ENCODE data around the gene SCFD1. TPM values are rescaled to one million over a fixed set of nuclear protein-coding genes. Genes with fewer than 3 reads are reported as not detected.
"Not testable (repeated sequence)": the region's sequence is repeated elsewhere in the genome, so short reads cannot be mapped to it uniquely, and the experiment has no call there.

Gene SCFD1
- total RNA-seq, 1 experiment from 2014 or later, result 108 TPM

DNA sequence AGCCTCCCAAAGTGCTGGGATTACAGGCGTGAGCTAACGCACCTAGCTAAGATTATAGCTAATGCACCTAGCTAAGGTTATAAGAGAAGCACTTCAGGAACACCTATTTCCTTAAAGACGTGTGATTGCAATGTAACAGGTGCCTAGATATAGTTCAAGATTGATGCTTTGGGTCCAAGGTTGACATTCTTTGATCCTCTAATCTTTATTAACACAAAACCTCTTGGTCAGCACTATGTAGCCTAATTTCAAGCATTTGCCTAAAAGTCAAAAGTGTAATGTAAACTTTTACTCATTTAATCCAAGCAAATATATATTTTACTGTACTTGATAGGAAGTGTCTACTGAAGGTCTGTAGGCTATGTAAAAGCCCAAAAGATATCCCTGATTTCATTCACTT lies 36.5 kb downstream of the SCFD1 start:
- no peak for DNase-seq (ENCODE audit: extremely low read depth, low read depth)

DNA sequence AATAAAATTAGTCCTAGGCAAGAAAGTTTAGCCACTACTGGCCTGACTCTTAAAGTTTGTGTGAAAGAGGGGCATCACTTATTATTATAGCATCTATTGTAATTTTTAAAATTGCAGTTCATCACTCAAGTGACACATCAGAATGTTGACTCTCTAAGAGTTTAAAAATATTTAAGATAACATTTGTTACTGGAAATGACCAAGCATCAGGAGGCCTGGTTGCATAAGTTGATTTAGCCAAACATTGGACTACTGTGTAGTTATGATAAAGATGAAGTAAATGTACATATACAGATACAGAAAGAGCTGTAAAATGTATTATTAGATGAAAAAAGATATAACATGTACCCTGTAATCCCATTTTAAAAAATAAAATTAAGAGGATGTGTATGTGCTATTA lies 47.5 kb downstream of the SCFD1 start:
- DNase-seq (ENCODE audit: extremely low read depth, low read depth), result no peak

DNA sequence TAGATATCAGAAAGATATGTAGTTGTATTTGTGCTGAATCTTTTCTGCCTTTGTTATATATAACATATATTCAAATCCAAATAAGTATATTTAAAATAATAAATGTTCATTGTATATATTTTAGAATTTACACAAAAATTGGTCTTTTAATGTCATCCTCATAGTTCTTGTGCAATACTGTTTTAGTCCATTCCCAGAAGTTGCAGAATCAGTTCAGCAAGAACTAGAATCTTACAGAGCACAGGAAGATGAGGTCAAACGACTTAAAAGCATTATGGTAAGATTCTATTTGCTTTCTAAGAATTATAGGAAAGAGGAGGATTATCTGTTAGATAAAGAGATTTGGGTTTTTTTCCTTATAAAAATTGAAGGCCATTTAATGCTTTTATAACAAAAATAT lies 51.0 kb downstream of the SCFD1 start:
- no peak for DNase-seq (ENCODE audit: extremely low read depth, low read depth)

DNA sequence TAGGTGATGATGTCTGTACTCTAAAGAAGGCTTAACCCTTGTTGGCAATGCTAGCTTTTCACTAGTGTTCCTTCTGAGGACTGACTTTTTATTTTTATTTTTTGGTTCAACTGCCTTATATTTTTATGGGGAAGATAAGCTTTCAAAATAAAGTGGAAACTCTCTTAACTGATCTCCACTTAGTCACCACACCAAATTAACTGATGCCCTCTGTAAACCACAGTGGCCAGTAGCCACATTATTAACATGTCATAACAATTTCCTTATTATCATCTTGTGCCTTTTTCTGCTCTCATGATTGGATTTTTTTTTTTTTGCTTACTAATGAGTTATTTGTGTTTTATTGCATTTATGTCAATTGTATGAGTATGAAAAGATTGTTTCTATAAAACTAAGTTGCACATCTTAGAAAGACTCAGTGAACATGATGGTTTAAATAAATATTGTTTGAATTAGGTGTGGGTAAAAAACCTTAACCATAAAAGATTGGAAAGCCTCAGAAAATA lies 56.9 kb downstream of the SCFD1 start:
- DNase-seq (ENCODE audit: extremely low read depth, low read depth), result no peak

DNA sequence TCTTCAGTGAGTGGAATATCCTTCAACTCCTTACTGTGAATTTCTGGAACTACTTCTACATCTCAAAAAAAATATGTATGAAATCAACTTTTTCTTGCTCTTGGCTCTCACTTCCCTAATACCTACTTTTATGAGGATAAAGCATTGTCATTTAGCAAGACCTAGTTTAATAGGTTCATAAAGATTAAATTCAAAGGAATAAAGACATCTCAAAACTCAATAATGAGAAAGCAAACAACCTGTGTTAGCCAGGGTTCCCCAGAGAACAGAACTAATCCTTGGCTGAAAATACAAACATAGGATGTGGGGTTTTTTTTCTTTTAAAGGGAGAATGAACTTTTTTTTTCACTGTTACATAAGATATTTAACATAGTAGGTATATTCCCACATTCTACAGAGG lies 57.9 kb downstream of the SCFD1 start:
- DNase-seq (ENCODE audit: extremely low read depth, low read depth), result no peak

DNA sequence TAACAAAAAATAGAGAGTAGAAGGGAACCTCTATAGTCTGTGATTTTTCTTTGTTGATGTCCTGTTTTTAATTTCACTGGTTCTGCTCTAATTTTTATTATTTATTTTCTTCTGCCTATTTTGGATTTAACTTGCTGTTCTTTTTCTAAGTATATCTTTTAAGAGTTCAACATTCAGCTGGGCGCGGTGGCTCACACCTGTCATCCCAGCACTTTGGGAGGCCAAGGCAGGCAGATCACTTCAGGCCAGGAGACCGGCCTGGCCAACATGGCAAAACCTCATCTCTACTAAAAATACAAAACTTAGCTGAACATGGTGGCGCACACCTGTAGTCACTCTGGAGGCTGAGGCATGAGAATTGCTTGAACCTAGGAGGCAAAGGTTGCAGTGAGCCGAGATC lies 58.7 kb downstream of the SCFD1 start:
- DNase-seq (ENCODE audit: extremely low read depth, low read depth), result not testable (repeated sequence)

DNA sequence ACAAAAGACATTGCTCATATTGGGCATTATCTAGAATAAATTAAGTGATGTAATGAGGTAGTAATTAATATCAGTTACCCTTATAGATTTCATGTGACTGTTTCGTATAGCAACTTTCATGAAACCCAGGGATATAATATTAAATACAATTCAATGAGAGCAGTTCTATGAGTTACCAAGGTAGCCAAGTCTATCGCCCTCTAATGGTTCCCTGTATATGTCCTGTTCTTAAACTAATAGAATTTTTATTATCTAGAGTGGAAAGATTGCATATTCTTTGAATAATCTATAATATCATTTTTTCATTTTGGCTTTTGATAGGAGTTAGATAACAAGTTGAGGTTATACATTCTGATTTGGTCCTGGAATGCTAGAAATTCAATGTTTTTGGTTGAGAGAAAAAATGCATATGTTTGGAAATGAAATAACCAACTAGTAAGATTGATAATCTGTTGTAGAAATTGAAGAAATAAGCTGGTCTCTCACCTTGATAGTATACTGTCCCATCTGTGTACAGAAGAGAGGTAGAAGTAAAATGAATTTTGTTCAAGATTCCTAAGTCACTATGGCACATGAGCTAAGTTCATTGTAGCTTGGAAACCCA lies 59.7 kb downstream of the SCFD1 start:
- DNase-seq (ENCODE audit: extremely low read depth, low read depth), result no peak

DNA sequence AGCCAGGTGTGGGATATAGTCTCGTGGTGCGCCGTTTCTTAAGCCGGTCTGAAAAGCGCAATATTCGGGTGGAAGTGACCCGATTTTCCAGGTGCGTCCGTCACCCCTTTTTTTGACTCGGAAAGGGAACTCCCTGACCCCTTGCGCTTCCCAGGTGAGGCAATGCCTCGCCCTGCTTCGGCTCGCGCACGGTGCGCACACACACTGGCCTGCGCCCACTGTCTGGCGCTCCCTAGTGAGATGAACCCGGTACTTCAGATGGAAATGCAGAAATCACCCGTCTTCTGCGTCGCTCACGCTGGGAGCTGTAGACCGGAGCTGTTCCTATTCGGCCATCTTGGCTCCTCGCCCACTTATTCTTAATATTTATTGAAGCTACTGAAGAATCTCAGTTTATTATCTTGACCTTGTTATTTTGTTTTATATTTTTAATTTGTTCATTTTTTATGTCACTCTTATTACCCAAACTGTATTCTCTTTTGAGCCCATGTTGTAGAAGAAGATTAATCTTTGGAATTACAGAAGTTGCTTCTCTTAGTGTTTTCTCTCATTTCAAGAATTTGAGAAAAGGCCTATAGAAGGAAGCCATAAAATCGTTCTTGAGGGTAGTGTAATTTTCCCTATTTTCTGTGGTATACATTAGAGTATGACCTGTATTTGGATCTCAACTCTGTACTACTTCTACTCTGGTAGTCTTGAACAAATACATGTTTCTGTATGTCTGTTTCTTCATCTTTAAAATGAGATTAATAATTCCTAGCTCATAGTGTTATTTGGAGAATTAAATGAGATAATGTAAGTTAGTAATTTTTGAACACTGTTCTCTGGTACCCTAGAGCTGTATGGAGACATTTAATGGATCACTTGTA lies 68.6 kb downstream of the SCFD1 start:
- DNase-seq (ENCODE audit: extremely low read depth, low read depth), result not testable (repeated sequence)

DNA sequence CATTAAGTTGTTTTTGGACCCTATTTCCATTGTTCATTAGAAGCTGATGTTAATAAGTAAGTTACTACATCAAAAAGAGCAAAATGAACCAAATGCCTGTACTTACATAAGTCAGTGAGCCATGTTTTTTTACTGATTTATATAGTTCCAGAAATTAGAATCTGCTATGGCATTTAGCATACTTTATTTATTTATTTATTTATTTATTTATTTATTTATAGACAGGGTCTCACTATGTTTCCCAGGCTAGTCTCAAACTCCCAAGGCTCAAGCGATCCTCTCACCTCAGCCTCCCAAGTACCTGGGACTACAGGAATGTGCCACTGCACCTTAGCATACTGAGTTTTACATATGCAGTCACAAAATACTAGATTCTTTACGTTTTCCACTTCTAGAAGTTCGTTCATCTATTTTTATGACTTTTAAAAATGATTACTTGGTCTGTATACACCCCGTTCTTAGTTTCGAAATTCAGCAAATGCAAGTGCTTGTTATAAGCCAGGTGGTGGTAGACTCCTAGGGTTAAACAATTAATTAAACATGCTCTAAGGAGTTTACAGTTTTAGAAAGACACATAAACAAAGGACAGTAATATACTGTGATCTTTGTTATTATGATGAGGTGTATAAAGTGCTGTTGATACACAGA lies 69.8 kb downstream of the SCFD1 start:
- DNase-seq (ENCODE audit: extremely low read depth, low read depth), result no peak

DNA sequence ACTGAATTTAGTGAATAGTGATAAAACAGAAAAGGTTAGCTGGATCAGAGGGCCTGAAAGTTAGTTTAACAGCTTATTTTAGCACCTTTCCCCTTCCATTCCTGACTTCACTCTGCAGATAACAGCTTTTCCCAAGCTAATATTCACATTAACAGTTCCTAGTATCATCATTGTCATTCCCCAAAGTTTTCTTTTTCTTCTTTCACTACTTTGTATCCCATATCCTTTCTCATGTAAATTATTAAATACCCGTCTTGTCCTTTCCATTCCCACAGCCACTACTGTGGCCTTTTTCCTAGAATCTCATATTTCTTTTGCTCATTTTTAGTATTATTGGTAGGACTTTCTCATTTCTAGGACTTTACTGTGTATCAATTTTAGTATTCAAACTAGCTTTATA lies 70.5 kb downstream of the SCFD1 start:
- no peak for DNase-seq (ENCODE audit: extremely low read depth, low read depth)

DNA sequence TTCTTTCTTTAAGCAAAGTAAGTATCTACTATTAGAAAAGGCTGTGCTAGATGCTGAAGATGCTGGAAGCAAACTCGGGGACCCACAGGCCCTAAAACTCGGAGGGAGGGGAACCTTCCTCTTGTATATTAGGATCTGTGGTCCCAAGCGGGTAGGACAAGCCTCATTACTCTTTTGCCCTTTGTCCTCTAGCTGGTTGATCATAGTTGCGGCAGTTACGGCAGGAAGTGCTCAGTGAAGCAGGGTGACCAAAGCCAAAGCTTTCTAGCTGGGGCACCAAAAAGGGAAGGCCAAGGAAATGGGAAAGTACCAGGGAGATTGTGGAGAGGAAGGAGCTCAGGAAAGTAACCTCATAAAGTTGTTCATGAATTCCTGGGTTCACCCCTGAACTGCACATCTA lies 76.3 kb downstream of the SCFD1 start:
- DNase-seq (ENCODE audit: extremely low read depth, low read depth), result no peak

DNA sequence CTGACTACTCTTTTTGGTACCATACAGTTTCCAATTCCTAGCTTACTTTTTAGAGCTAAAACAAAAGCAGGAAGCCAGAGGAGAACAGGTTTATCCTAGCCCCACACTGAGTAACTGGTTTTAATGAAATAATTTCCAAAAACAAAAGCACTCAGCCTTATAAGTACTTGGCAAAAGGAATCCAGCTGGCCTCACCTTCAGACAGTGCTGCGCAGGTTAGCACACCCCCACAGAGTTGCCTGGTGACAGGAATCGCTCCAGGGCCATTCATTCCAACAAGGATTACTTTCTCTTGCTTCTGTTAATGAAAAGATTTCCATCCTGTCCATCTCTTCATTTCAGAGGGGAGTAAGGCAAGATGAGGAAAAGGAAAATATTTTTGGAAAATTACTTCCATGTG lies 84.6 kb downstream of the SCFD1 start:
- no peak for DNase-seq (ENCODE audit: extremely low read depth, low read depth)

DNA sequence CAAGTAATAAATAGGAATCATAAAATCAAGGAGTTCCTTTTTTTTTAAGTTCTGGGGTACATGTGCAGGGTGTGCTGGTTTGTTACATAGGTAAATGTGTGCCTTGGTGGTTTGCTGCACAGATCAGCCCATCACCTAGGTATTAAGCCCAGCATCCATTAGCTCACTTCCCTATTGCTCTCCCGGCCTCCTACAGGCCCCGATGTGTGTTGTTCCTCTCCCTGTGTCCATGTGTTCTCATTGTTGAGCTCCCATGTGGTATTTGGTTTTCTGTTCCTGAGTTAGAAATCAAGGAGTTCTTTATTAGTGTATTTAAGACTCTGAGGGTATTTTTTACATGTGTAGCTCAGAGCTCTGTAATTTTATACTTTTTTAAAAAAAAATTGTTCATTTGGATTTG lies 86.0 kb downstream of the SCFD1 start:
- no peak for DNase-seq (ENCODE audit: extremely low read depth, low read depth)

DNA sequence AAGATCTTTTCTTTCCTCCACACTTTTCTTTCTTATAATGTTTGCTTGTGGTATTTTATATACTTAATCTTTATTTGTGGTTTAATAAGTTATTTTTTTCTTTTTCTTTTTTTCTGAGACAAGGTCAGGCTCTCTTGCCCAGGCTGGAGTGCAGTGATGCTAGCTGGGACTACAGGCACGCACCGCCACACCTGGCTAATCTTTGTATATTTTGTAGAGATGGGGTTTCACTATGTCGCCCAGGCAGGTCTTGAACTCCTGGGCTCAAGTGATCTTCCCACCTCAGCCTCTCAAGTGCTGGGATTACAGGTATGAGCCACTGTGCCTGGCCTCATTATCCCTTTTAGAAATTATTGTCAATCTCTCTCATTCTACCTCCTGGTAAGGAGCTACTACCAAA lies 87.1 kb downstream of the SCFD1 start:
- no peak for DNase-seq (ENCODE audit: extremely low read depth, low read depth)

DNA sequence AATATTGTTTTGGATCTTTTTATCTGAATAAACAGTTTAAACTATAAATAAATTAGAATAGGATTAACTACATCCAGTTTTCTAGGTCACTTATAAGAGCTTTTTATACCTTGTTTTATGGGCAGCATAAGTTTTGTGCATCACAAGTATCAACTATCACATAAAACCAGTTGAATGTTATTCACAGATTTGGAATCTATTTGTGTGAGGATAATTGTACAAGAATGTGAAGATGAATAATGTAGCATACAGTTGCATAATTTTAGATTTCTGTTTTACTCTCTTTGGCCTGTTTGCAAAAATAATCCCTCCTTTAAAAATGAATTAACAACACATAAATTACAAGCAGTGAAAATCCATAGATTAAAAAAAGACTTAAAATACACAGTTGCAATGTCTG lies 88.8 kb downstream of the SCFD1 start:
- no peak for DNase-seq (ENCODE audit: extremely low read depth, low read depth)

DNA sequence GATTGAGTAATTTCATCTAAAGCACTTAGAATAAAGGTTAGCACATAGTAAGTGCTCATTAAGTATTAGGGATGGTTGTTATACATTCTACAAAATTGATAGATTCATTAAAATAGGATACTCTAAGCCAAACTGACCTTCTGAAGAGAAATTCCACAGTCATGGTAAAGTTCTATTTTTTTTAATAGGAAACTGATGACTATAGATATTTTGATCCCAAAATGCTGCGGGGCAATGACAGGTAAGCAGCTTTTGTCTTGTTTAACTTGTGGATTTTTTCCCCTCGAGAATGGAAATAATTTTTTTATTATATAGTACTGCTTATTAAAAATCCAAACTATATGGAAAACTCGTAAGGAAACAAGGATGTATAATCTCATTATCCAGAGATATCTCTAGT lies 97.0 kb downstream of the SCFD1 start:
- DNase-seq (ENCODE audit: extremely low read depth, low read depth), result no peak

DNA sequence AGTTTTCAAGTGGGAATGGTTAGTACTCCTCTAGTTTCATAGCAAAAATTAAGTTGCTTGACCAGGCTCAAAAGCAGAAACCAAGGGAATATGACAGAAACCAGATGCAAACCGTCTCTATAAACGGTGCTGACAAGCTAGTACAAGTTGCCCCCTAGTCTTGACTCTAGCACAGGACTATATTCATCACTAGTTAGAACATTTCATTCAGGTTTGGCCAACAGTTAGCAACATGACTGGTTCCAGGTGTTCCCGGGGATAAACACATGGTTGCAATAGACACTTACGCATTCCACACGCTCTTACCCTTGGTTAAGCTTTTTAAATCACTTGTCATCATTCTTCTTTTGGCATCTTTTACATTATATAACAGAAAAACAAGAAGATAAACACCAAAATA lies 103.6 kb downstream of the SCFD1 start:
- DNase-seq (ENCODE audit: extremely low read depth, low read depth), result no peak

DNA sequence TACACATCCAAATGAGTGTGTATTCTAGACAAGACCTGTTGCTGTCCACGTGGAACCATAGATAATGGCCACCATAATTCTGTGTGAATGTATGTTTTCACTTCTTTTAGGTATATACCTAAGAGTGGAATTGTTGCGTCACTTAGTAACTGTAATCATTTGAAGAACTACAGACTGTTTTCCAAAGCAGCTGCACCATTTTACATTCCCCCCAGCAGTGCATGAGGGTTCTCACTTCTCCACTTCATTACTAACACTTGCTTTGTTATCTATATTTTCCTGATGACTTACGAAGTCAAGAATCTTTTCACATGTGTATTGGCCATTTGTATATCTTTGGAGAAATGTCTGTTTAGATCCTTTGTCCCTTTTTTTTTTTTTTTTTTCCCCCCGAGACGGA lies 106.4 kb downstream of the SCFD1 start:
- DNase-seq (ENCODE audit: extremely low read depth, low read depth), result no peak

DNA sequence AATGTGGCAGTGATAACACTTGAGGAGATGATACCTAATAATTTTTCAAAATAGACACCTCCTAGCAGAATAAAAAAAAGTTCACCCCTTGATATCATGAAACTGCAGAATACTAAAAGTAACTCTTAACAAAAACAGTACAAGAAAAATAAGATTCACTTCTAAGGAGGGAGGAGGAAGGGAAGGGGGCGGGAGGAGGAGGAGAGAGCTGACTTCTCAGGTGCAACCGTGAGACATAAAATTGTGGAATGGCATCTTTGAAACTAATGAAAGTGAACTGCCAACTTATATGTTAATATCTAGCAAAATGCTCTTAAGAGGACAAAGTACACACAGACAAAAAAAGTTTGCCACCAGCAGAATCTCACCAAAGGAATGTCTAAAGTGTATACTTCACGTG lies 115.8 kb downstream of the SCFD1 start:
- no peak for DNase-seq (ENCODE audit: extremely low read depth, low read depth)

DNA sequence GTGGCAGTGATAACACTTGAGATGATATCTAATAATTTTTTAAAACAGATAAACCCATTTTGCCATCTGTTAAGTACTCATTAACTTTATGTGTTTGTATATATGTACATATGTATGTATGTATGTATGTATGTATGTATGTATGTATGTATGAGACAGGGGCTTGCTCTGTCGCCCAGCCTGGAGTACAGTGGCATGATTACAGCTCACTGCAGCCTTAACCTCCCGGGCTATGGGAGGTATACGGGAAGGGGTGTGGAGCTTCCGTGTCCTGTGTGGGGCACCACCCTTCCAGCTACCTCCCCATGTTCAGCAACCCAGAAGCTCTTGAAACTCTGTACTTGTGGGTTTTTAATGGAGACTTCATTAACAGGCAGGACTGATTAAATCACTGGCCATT lies 116.9 kb downstream of the SCFD1 start:
- DNase-seq (ENCODE audit: extremely low read depth, low read depth), result no peak

DNA sequence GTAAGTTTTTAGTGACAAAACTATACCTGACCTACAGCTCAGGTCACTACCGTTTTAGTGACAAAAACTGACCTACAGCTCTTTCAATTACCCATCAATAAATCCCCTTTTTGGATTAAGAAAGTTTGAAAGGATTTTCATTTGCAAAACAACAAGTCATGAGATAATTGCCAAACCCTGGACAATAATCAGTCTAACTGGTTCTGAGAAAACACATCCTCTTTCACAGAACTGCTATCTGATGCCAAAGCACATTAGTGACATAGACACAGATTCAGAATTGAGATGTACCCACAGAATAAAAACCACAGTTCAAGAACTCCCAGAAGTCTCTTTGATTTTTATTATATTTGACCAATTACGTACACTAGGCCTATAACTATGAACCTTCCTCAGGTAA lies 126.2 kb downstream of the SCFD1 start:
- no peak for DNase-seq (ENCODE audit: extremely low read depth, low read depth)
